HT-29 (cell line): Measurements from ENCODE around the gene SPSB1. TPM values are rescaled to one million over a fixed set of nuclear protein-coding genes. Genes with fewer than 3 reads are reported as not detected.

ENCODE experiments used
- DNase-seq: peaks from one replicate; pipeline ENCODE4 v3.0.0-alpha.2; 2015; ENCODE audit warnings: low spot score
- total RNA-seq: library from RNA; depleted of rRNA; stranded (reverse); fragments of >200 nt; shearing (Covaris generic); gene quantifications from 2 replicates; pipeline ENCODE4 v1.2.3, GENCODE V29; 2014

The SPSB1 gene
- total RNA-seq, 1 experiment from 2014 or later = 11.9 TPM

DNA sequence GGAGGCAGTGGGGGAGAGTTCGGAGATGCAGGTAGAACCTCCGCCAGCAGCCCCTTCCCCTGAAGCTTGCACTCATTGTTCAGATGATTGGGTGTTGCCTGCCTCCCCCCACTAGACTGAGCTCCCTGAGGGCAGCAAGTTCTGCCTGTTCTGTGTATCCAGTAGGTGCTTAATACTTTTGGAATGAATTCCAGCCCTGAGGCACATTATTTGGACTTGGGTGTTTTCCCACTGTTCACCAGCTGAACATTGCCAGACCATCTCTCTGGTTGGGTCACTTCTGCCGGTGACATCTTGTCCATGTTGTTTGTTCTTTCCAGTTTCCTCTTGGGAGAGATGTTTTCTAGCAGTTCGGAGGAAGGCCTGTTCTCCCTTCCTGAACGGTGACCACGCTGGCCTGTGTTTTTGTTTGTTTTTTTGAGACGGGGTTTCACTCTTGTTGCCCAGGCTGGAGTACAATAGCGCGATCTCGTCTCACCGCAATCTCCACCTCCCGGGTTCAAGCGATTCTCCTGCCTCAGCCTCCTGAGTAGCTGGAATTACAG is 48.7 kb downstream of the SPSB1 start:
- DNase-seq = no peak

DNA sequence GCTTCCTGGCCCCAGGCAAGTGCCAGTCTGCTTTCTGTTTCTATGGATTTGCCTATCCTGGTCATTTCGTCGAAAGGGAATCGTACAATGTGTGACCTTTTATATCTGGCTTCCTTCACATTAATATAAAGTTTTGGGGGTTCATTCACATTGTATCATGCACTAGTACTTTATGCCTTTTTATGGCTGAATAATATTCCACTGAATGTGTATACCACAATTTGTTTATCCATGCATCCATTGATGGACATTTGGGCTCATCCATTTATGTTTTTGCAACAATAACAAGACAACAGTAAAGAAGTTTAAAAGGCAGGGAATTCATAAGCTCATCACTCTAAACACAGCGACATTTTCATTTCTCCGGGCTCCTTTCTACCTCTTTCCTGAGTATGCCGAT is 50.6 kb downstream of the SPSB1 start:
- no peak for DNase-seq

DNA sequence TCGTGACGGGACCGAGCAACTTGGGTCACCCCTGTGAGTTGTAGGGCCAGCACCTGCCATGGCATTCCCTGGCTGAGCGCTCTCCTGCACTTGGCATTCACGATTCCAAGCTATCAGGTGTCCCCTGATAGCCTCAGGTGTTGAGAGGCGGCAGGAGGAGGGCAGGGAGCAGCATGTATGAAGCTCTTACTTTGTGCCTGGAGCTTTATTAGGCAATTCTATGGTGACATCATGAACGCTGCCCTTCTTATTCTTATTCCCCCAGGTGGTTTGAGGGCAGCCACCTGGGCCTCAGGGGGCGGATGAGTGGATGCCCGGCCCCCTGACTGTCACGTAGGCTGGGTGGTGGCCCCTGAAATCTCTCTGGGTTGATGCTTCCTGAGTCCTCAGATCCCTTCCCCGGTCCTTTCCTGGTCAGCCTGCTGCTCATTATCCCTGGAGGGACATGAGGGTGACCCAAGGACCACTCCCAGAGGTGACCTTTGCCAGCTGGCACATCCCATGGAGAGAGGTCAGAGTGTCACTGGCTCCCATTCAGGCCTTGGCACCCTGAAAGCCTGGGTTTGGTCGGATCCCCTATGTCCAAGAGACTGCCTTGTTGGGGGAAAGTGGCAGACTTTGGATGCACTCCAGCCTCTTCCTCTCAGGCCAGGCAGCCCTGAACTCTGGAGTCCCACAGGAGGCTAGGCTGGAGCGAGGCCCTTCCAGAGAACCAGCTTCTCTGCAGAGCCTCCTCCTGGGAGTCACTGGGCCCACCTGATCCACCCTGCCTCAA is 51.9 kb downstream of the SPSB1 start:
- DNase-seq = no peak

DNA sequence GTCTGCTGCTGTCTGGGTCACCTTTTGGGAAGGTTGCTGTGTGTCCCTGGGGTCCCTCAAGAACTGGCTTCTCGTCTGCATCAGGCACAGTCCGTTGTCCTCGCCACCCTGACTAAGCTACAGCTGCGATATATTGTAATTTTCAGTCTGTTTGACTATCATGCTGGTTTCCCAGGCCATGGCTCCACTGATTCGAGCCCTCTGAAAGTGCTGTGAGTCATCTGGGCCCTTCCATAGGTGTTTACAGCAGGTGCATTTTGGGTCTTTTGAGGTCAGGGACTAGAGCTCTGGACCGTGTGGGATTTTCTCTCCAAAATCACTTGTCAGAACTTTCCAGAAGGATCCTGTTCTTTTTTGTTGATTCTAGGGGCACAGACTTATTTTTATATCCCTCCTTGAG is 52.8 kb downstream of the SPSB1 start:
- no peak for DNase-seq

DNA sequence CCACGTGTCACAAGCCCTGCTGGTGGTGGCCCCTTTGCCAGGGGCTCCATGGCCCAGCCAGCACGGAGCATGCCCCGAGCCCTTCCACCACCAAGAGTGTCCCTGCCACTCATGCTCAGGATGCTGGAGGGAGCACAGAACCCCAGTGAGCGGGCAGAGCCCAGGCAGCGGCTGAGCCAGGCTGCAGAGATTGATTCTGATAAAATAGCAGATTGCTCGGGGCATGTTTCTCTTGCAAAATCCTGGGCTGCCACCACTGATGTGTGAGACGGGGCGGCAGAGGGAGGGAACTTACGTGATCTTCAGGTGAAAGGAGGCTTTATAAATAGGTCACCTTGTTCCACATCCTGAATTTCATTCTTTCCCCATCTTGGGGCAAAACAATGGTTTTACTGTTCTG is 53.2 kb downstream of the SPSB1 start:
- DNase-seq = no peak

DNA sequence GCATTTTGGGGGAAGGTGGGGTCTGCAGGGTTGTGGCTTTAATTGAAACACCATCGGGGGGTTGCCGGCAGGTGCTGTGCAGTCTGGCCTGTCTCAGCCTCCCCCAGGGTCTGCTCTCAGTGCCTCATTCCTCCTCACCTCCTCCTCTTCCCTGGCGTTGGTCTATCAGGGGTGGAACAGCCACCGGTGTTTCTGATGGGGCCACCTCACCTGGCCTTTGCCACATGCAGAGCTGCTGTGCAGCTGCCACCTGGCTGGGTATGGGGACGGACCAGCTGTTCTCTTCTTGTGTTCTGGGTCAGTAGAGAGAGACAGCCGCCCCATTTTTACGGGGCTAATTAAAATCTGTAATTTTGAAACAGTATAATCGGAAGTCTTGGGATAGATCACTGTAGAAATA is 53.9 kb downstream of the SPSB1 start:
- DNase-seq = no peak

DNA sequence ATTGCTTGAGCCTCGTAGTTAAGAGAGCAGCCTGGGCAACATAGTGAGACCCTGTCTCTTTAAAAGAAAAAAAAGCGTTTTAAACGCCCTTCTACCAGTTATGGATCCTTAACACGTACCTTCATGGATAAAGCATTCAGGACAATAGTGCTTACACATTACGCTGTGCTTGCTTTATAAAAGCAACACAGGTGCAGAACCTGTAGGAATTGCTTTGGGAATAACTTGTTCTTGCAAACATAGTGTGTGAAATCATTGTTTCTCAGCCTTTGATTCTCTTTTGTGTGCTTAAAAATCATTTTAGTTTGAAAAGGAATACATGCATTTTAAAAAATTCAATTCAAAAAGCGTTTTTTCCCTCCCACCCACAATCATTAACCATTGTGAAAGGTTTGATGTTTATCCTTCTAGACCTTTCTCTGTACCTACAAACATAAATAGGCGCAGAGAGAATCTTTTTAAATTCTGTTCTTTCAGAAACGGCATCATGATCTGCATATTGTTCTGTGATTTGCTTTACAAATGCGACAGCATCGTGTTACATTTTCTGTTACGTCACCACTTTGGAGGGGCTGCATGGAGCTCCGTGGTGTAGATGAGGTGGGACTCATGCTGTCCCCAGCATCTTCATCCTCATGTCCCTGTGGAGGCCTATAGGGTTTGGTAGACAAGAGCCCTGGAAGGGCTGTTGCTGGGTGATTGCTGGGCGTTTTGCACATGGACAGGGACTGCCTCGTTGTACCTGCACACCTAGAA is 54.6 kb downstream of the SPSB1 start:
- no peak for DNase-seq

DNA sequence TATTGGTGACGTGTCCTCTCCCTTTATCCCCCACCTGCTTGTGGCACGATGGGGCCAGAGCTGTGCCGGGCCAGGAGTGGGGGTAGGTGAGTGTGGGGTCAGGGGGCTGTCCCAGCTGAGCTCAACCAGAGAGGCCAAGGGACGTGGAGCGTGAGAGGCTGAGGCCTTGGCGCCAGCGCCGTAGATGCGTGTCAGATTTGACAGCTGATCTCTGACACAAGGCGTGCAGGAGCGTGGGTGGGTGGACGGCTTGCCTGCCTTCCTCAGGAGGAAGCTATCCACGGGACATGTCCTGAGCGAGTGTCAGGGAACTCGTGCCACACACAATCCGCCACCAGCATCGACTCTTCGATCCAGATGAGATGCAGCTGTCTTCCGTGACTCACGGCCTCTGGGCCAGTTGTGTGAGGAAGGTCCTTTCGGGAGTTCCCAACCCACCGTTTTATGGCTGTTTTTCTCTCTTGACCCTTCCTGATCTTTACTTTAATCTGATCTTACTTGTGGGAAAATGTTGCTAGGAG is 56.7 kb downstream of the SPSB1 start:
- DNase-seq = no peak

DNA sequence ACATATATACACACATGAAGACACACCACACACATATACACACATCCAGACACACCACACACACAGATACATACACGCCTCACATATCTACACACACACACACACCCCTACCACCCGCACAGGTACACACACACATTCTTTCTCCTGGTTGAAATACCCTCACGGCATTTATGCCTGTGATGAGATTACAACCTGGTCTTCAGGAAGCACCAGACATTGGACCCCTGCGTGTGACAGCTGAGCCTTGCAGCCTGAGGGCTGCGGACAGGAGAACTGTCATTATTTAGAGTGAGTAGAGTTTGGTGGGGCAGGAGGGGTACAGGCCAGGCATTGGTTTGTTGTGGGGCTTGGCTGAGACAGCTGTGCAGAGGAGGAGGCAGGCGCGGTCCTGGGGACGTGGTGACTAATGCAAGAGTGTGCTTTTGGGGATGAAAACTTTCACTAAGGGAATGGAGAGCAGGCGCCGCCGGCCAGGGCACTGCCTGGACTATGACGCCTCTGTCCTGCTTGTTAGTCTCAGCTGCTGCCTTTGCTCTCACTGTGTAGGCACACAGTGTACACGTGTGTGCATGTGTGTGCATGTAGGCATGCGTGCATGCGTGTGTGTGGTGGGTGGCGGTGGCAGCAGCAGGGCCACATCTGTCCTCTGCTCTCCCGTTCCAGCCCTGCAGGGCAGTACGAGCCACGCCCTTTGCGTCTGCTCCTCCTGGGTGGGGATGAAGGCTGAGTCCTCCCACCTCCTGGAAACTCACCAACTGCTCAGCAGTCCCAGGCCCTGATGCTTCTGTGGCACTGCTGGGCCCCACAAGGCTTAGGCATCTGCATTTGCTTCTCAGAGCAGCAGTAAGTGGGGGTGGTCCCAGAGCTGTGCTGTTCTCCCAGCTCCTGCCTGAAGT is 57.6 kb downstream of the SPSB1 start:
- DNase-seq = no peak

DNA sequence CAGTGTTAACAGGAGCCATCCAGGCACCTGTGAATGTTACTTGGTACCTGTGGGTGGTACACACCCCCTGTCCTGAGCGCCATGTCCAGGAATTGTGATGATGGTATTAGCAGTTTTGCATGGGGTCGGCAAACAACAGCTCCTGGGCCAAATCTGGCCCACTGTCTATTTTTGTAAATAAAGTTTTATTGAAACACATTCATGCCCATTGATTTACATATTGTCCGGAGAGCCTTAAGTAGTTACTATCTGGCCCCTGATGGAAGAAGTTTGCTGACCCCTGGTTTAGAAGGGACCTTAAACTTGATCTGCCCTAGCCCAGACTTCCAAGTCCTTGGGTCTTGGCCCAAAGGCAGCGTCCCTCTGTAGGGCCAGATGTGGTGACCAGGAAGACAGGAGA is 58.3 kb downstream of the SPSB1 start:
- no peak for DNase-seq

DNA sequence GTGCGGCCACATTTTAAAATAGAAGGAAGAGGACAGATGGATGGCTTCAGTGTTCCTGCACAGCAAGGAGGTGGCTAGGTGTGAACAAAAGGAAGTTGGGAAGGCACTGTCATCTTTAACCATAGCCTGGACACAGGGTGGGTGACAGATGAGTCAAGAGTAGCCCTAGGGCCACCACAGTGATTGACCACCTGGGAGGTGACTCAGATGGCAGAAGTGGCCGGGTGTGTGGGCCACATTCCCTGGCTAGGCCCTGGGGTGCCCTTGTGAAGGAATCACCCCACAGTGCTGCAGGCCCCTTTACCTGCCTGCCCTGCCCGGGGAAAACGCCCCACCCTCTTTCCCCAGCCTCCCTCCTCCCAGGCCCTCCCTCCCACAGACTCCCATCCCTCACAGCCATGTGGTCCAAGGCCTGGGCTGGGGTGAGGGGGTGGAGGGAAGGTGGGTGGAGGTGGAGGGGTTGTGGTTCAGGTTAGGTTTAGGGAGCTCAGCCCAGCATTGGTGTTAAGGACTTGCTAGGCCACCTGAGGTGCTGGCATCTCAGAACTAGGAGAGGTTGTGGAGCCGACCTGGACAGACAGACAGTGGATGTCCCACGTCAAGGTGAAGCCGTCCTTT is 59.1 kb downstream of the SPSB1 start:
- no peak for DNase-seq

DNA sequence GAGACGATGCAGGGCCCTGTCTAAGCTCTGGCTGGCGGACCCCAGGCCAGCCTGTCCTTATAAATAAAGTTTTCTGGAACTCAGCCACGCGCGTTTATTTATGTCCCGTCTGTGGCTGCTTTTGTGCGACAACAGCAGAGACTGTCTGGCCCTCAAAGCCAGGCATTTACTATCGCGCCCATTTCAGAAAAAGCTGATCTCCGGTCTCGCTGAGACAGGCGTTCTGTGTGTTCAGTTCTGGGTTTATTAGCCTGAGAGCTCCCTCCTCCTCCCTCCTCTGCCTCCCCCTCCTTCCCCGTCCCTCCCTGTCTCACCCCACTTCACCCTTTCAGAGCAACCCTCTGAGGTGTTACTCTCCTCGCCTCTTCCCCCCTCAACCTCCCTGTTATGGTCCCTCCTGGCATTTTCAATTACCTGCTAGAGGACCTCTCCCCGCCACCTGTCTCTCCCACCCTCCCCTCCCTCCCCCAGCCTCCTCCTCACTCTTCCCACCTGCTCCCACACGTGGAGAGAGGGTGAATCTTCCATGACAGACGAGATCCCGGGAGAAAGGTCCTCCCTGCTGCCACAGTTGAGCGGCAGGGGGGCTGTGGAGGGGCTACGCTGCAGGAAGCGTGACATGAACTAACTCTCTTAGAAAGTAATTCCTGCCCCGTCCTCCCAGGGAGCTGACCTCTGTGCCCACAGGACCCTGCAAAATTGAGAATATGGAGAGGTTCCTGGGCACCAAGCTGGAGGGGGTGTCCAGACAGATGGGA is 59.9 kb downstream of the SPSB1 start:
- DNase-seq = no peak

DNA sequence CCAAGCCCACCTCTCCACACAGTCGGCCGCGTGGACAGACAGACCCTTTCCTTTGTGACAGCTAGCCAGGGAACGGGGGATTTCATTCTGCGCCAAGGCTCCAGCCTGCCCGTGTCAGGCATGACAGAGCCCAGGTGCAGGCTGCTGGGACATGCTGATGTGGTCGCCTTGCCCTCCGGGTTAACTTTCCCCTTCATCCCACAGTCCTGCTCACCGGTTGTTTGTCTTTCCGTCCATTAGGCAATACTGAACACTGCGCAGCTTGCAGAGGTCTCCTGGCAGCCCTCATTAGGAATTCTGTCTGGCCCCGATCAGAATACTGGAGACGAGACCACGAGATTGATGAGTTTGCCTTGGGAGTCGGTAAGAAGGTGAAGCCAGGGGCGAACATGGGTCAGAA is 62.8 kb downstream of the SPSB1 start:
- no peak for DNase-seq

DNA sequence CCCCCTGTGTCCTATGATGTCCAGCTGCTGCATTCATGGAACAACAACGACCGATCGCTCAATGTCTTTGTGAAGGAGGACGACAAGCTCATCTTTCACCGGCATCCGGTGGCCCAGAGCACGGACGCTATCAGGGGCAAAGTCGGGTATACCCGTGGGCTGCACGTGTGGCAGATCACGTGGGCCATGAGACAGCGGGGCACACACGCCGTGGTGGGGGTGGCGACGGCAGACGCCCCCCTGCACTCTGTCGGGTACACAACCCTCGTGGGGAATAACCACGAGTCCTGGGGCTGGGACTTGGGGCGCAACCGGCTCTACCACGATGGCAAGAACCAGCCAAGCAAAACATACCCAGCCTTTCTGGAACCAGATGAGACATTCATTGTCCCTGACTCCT is 63.3 kb downstream of the SPSB1 start:
- DNase-seq = no peak

DNA sequence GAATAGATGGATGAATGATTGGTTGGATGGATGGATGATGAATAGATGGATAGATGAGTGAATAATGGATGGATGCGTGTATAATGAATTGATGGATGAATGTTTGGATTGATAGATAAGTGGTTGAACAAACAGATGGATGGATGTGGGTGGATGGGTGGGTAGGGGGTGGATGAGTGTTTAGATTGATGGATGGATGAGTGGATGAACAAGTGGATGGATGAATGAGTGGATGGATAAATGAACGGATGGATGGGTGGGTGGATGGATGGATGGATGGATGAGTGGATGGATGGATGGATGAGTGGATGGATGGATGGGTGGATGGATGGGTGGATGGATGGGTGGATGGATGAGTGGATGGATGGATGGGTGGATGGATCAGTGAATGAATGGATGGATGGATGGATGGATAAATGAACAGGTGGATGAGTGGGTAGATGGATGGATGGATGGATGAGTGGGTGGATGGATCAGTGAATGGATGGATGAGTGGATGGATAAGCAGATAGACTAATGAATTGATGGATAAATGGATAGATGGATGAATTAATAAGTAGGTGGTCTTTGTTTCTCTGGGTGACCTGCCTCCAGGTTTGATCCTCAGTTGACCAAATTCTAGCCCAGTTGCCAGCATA is 64.3 kb downstream of the SPSB1 start:
- no peak for DNase-seq

DNA sequence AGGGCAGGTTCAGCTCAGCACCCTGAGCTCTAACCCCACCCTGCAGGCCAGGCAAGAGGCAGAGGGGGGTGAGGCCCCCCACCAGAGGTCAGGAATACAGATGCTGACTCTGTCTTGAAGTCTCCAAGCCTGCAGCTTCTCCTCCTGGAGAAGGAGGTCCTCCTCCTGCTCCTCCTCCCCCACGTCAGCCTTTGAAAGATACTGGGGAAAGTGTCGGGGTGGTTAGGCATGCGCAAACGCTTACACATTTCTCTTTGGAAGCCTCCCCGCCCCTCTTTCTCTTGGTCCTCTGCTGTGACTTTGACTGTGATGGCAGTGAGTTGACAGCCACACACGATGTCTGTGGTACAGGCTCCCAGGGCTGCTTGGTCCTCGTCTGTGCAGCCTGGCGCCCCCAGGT is 65.3 kb downstream of the SPSB1 start:
- DNase-seq = no peak

DNA sequence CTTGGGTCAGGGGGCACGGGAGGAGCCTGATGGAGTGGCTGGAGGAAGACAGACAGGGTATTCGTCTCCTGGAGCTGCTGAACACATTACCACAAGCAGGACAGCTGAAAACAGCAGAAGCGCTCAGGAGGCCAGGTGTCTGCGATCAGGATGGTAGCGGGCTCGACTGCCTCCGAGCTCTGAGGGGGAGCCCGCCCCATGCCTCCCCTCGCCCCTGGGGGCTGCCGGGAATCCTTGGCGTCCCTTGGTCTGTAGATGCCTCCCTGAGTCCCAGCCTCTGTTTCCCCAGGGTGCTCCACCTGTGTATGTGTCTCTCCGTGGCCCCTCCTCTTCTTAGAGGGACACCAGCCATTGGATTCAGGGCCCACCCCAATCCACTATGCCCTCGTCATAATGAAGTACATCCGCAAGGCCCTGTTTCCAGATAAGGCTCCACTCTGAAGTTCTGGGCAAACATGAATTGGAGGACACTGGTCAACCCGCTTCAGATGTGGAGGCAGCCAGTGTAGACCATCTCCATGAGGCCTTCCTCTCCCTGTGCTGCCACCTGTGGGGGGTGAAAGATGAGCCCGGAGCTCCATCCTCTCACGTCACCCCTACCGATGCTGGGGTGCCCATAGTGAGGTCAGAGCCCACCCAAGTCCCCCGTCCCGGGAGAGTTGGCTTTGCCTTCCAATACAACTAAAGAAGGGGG is 67.8 kb downstream of the SPSB1 start:
- no peak for DNase-seq

DNA sequence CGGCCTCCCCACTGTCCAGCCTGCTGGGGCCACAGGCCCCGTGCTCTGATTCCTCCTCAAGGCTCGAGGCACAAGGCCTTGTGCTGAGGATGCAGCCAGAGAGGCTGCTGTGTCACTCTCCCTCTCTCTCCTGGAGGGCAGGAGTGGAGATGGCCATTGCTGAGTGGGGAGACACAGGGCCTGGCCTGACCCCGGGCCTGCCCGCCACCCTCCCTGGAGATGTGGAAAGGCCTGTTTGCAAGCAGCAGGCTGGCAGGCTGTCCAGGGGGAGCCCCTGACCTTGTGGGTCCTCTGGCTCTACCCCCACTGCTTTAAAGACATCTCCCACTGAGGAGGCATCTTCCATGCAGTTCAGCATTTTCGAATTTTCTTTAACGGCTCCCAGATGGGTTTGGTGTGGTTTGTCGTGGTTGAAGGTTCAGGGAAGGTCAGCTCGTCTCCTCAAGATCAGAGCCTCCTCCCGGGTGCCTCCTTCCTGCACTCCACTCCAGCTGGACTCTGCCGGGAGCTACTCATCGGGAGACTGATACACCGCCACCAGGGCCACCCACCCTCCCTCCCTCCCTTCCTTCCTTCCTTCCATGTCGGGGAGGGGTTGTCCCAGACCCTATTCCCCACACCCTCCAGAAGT is 69.1 kb downstream of the SPSB1 start:
- DNase-seq = no peak

DNA sequence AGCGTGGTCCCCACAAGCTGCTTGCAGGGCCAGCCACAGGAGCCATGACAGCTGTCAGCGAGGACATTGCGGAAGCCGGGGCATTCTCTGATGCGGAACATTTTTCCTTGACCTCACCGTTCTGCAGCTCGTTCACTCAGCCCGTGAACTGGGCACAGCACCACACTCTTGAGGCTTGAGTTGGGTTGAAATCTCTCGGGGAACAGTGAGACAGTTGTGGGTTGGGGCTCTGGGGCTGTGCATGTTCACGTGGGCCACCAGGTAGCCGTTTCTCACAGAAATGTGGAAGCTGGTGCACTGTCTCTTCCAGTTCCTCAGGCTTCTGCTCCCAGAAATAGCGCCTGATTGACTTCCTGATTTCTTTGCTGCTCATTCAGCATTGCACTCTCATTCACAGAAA is 69.8 kb downstream of the SPSB1 start:
- no peak for DNase-seq
